Activated naive CD8-positive, alpha-beta T cell (primary cell): ENCODE results near the gene CIT.
"Not testable (repeated sequence)": the region's sequence is repeated elsewhere in the genome, so short reads cannot be mapped to it uniquely, and the experiment has no call there.

ENCODE experiments used
- H3K27ac Mint-ChIP-seq: one replicate; pipeline ENCODE4 v1.8.0; 2021; ENCODE audit warnings: mixed read lengths
- H3K27me3 Mint-ChIP-seq: one replicate; pipeline ENCODE4 v1.8.0; 2021; ENCODE audit warnings: mixed read lengths
- H3K36me3 Mint-ChIP-seq: one replicate; pipeline ENCODE4 v1.8.0; 2021; ENCODE audit warnings: mixed read lengths
- H3K4me1 Mint-ChIP-seq: one replicate; pipeline ENCODE4 v1.8.0; 2021; ENCODE audit warnings: low read depth, mixed read lengths
- H3K4me3 Mint-ChIP-seq: one replicate; pipeline ENCODE4 v1.8.0; 2021; ENCODE audit warnings: mild to moderate bottlenecking, mixed read lengths
- H3K9me3 Mint-ChIP-seq: one replicate; pipeline ENCODE4 v1.8.0; 2021; ENCODE audit warnings: low read depth, mixed read lengths

Gene CIT

GRCh38 chr12:119876761-119877638 lies at the start of gene CIT:
CIT (minus strand) TSS chr12:119877320; CDS start chr12:119876168, 1,152 bp downstream.
- H3K9me3 Mint-ChIP-seq: no peaks in the 10 kb centered on the region
- no peaks in the 10 kb centered on the region for H3K36me3 Mint-ChIP-seq
- H3K27ac Mint-ChIP-seq: peak within 1 kb of the TSS; percentile 18
- H3K27me3 Mint-ChIP-seq: no peaks in the 10 kb centered on the region
- H3K4me1 Mint-ChIP-seq: peaks cover 14% of the 10 kb centered on the region
- H3K4me3 Mint-ChIP-seq: peak within 1 kb of the TSS; percentile 92

- H3K9me3 Mint-ChIP-seq: no peaks in the 10 kb centered on the region
- H3K27me3 Mint-ChIP-seq: no peaks in the 10 kb centered on the region
- no peaks in the 10 kb centered on the region for H3K36me3 Mint-ChIP-seq
- no peak overlapping the region for H3K27ac Mint-ChIP-seq
- no peaks in the 10 kb centered on the region for H3K4me1 Mint-ChIP-seq
- no peak overlapping the region for H3K4me3 Mint-ChIP-seq
These were observed 48.1 kb upstream of the CIT start for GRCh38 chr12:119925269-119925668.

GRCh38 chr12:119920064-119920463 lies 42.9 kb upstream of the CIT start:
- Mint-ChIP-seq H3K4me1 (no peaks in the 10 kb centered on the region), H3K27ac (no peak overlapping the region), H3K4me3 (no peak overlapping the region), H3K36me3 (no peaks in the 10 kb centered on the region), H3K9me3 (no peaks in the 10 kb centered on the region), H3K27me3 (no peaks in the 10 kb centered on the region)

- no peak overlapping the region for H3K4me3 Mint-ChIP-seq
- no peaks in the 10 kb centered on the region for H3K27me3 Mint-ChIP-seq
These were observed 38.9 kb upstream of the CIT start for GRCh38 chr12:119915894-119916510.

GRCh38 chr12:119914666-119915065 lies 37.5 kb upstream of the CIT start:
- H3K9me3 Mint-ChIP-seq: no peaks in the 10 kb centered on the region
- no peaks in the 10 kb centered on the region for H3K4me1 Mint-ChIP-seq

More at GRCh38 chr12:119915894-119916510, 38.9 kb upstream of the CIT start:
- H3K27ac Mint-ChIP-seq: no peak overlapping the region
- no peaks in the 10 kb centered on the region for H3K9me3 Mint-ChIP-seq
- no peaks in the 10 kb centered on the region for H3K4me1 Mint-ChIP-seq
- no peaks in the 10 kb centered on the region for H3K36me3 Mint-ChIP-seq

GRCh38 chr12:119913536-119914330 lies 36.6 kb upstream of the CIT start:
- no peak overlapping the region for H3K27ac Mint-ChIP-seq
- H3K9me3 Mint-ChIP-seq: no peaks in the 10 kb centered on the region
- peaks cover 4% of the 10 kb centered on the region for H3K27me3 Mint-ChIP-seq
- H3K4me1 Mint-ChIP-seq: no peaks in the 10 kb centered on the region
- H3K36me3 Mint-ChIP-seq: no peaks in the 10 kb centered on the region
- H3K4me3 Mint-ChIP-seq: no peak overlapping the region

More at GRCh38 chr12:119914666-119915065, 37.5 kb upstream of the CIT start:
- H3K36me3 Mint-ChIP-seq: no peaks in the 10 kb centered on the region
- no peak overlapping the region for H3K27ac Mint-ChIP-seq
- peaks cover 4% of the 10 kb centered on the region for H3K27me3 Mint-ChIP-seq
- no peak overlapping the region for H3K4me3 Mint-ChIP-seq

- H3K9me3 Mint-ChIP-seq: no peaks in the 10 kb centered on the region
- H3K36me3 Mint-ChIP-seq: no peaks in the 10 kb centered on the region
- H3K4me3 Mint-ChIP-seq: no peak overlapping the region
- peaks cover 4% of the 10 kb centered on the region for H3K27me3 Mint-ChIP-seq
- H3K4me1 Mint-ChIP-seq: no peaks in the 10 kb centered on the region
- H3K27ac Mint-ChIP-seq: no peak overlapping the region
These were observed 34.1 kb upstream of the CIT start for GRCh38 chr12:119911182-119911581.

GRCh38 chr12:119910586-119910985 lies 33.5 kb upstream of the CIT start:
- no peak overlapping the region for H3K4me3 Mint-ChIP-seq
- no peaks in the 10 kb centered on the region for H3K4me1 Mint-ChIP-seq
- peaks cover 4% of the 10 kb centered on the region for H3K27me3 Mint-ChIP-seq
- H3K27ac Mint-ChIP-seq: no peak overlapping the region
- H3K36me3 Mint-ChIP-seq: no peaks in the 10 kb centered on the region
- H3K9me3 Mint-ChIP-seq: no peaks in the 10 kb centered on the region

GRCh38 chr12:119902084-119902509 lies 25.0 kb upstream of the CIT start:
- Mint-ChIP-seq H3K4me1 (peaks cover 6% of the 10 kb centered on the region), H3K36me3 (no peaks in the 10 kb centered on the region), H3K4me3 (no peak overlapping the region), H3K9me3 (no peaks in the 10 kb centered on the region), H3K27ac (no peak overlapping the region), H3K27me3 (no peaks in the 10 kb centered on the region)

- Mint-ChIP-seq H3K4me3 (no peak overlapping the region), H3K9me3 (no peaks in the 10 kb centered on the region), H3K4me1 (peaks cover 6% of the 10 kb centered on the region), H3K36me3 (no peaks in the 10 kb centered on the region), H3K27me3 (no peaks in the 10 kb centered on the region), H3K27ac (no peak overlapping the region)
These were observed 24.6 kb upstream of the CIT start for GRCh38 chr12:119901670-119902069.

GRCh38 chr12:119894916-119895315 lies 17.8 kb upstream of the CIT start:
- H3K36me3 Mint-ChIP-seq: no peaks in the 10 kb centered on the region
- H3K27me3 Mint-ChIP-seq: peaks cover 4% of the 10 kb centered on the region
- no peak overlapping the region for H3K27ac Mint-ChIP-seq
- H3K4me3 Mint-ChIP-seq: no peak overlapping the region
- H3K9me3 Mint-ChIP-seq: no peaks in the 10 kb centered on the region
- H3K4me1 Mint-ChIP-seq: no peaks in the 10 kb centered on the region

GRCh38 chr12:119892611-119893010 lies 15.5 kb upstream of the CIT start:
- H3K9me3 Mint-ChIP-seq, H3K27ac Mint-ChIP-seq, H3K27me3 Mint-ChIP-seq, H3K4me3 Mint-ChIP-seq, H3K36me3 Mint-ChIP-seq, H3K4me1 Mint-ChIP-seq: not testable (repeated sequence)

- no peak overlapping the region for H3K4me3 Mint-ChIP-seq
- peaks cover 1% of the 10 kb centered on the region for H3K27me3 Mint-ChIP-seq
- H3K36me3 Mint-ChIP-seq: no peaks in the 10 kb centered on the region
- no peaks in the 10 kb centered on the region for H3K9me3 Mint-ChIP-seq
- H3K27ac Mint-ChIP-seq: no peak overlapping the region
- no peaks in the 10 kb centered on the region for H3K4me1 Mint-ChIP-seq
These were observed 8.4 kb upstream of the CIT start for GRCh38 chr12:119885549-119885948.

- not testable (repeated sequence) for H3K9me3 Mint-ChIP-seq, H3K36me3 Mint-ChIP-seq, H3K4me3 Mint-ChIP-seq, H3K27me3 Mint-ChIP-seq, H3K27ac Mint-ChIP-seq, H3K4me1 Mint-ChIP-seq
These were observed 6.7 kb upstream of the CIT start for GRCh38 chr12:119883791-119884190.

GRCh38 chr12:119883237-119883636 lies 6.1 kb upstream of the CIT start:
- Mint-ChIP-seq H3K9me3 (no peaks in the 10 kb centered on the region), H3K4me3 (no peak overlapping the region), H3K4me1 (no peaks in the 10 kb centered on the region), H3K27ac (no peak overlapping the region), H3K27me3 (peaks cover 1% of the 10 kb centered on the region), H3K36me3 (no peaks in the 10 kb centered on the region)
